ENCODE data around the gene SCRN1. TPM values are rescaled to one million over a fixed set of nuclear protein-coding genes. Genes with fewer than 3 reads are reported as not detected.

The SCRN1 gene
- total RNA-seq, 3 donors from 2014 or later (not counting 1 experiment from before 2014, with no cell fraction given), result 23.4 to 31.3 (median 26.9) TPM

GRCh38 chr7:30034501-30034900 lies 44.9 kb upstream of the SCRN1 start:
- H3K36me3 ChIP-seq (ENCODE audit: control insufficient read depth, insufficient read depth, low read length), result no peaks in the 10 kb centered on the region
- H3K9me3 Mint-ChIP-seq, result no peaks in the 10 kb centered on the region
- DNase-seq, result no peak
- H3K27ac ChIP-seq (ENCODE audit: low read length), result no peak overlapping the region
- no peaks in the 10 kb centered on the region for H3K36me3 Mint-ChIP-seq
- 87% methylated on average over 2 of the region's 3 CpGs for WGBS (ENCODE audit: insufficient coverage)
- intact Hi-C loops (cut with micrococcal nuclease), result no loop called here
- peaks cover 0 to under 1% of the 10 kb centered on the region in 2 donors for H3K4me1 Mint-ChIP-seq
- H3K27ac Mint-ChIP-seq, result no peak overlapping the region
- no peak overlapping the region for H3K4me3 ChIP-seq (ENCODE audit: low read length)
- H3K27me3 ChIP-seq (ENCODE audit: control insufficient read depth, insufficient read depth, low read length), result no peaks in the 10 kb centered on the region
- TF ChIP-seq, protein P1, sequence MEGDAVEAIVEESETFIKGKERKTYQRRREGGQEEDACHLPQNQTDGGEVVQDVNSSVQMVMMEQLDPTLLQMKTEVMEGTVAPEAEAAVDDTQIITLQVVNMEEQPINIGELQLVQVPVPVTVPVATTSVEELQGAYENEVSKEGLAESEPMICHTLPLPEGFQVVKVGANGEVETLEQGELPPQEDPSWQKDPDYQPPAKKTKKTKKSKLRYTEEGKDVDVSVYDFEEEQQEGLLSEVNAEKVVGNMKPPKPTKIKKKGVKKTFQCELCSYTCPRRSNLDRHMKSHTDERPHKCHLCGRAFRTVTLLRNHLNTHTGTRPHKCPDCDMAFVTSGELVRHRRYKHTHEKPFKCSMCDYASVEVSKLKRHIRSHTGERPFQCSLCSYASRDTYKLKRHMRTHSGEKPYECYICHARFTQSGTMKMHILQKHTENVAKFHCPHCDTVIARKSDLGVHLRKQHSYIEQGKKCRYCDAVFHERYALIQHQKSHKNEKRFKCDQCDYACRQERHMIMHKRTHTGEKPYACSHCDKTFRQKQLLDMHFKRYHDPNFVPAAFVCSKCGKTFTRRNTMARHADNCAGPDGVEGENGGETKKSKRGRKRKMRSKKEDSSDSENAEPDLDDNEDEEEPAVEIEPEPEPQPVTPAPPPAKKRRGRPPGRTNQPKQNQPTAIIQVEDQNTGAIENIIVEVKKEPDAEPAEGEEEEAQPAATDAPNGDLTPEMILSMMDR (IDR thresholded peaks at IDR 0.05), result no peak
- no peaks in the 10 kb centered on the region for H3K9me3 ChIP-seq (ENCODE audit: control insufficient read depth, insufficient read depth, low read length)
- H3K4me1 ChIP-seq (ENCODE audit: control insufficient read depth, insufficient read depth, low read length), result peaks cover 4% of the 10 kb centered on the region
- H3K27me3 Mint-ChIP-seq (ENCODE audit: low read depth in 2 of 2), result no peaks in the 10 kb centered on the region
- H3K4me3 Mint-ChIP-seq, result no peak overlapping the region
- ATAC-seq, result no peak

GRCh38 chr7:30032310-30033125 lies 42.9 kb upstream of the SCRN1 start:
- no peak overlapping the region for H3K4me3 ChIP-seq (ENCODE audit: low read length)
- H3K27ac ChIP-seq (ENCODE audit: low read length), result no peak overlapping the region
- WGBS (ENCODE audit: insufficient coverage), result 69% methylated on average over 4 of the region's 4 CpGs
- Mint-ChIP-seq H3K36me3 (no peaks in the 10 kb centered on the region), H3K4me1 (peaks cover 6% of the 10 kb centered on the region in 2 donors), H3K27ac (no peak overlapping the region), H3K4me3 (no peak overlapping the region), H3K9me3 (no peaks in the 10 kb centered on the region), H3K27me3 (ENCODE audit: low read depth in 2 of 2) (no peaks in the 10 kb centered on the region)
- no peaks in the 10 kb centered on the region for H3K9me3 ChIP-seq (ENCODE audit: control insufficient read depth, insufficient read depth, low read length)
- no peak for ATAC-seq
- intact Hi-C loops (cut with micrococcal nuclease), result no loop called here
- no peak for DNase-seq
- H3K4me1 ChIP-seq (ENCODE audit: control insufficient read depth, insufficient read depth, low read length), result peaks cover 7% of the 10 kb centered on the region
- TF ChIP-seq, protein P1 (IDR thresholded peaks at IDR 0.05), result no peak
- H3K27me3 ChIP-seq (ENCODE audit: control insufficient read depth, insufficient read depth, low read length), result no peaks in the 10 kb centered on the region
- H3K36me3 ChIP-seq (ENCODE audit: control insufficient read depth, insufficient read depth, low read length), result no peaks in the 10 kb centered on the region

DNA sequence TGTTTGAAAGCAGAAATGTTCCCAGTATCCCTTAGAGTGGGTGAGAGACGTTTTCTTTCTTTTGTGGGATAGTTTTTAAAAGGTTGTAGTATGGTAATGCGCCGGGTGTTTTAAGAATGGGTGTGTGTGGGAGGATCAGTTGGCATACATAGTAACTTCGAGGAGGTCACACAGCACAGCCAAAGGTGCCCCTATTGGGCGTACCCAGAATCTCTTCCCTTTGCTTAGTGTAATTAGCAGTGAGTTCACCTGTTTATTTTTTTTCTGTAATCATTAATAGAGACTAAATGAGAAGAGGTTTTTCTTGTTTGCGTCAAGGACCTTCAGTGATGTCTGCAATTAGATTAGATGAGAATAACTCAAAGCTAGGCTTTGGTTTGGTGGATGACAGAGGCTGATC lies 40.1 kb upstream of the SCRN1 start:
- H3K27ac Mint-ChIP-seq, result peak overlapping the region; percentile 72 to 92
- H3K4me3 ChIP-seq (ENCODE audit: low read length), result no peak overlapping the region

More for the DNA sequence above, 40.1 kb upstream of the SCRN1 start:
- no peak for ATAC-seq
- peaks cover 31 to 33% of the 10 kb centered on the region in 2 donors for H3K4me1 Mint-ChIP-seq
- DNase-seq, result peak in 1 of 2 donors; percentile 41
- intact Hi-C loops (cut with micrococcal nuclease), result loop anchor here (10.0 kb wide), 1 partner anchor 475 kb away; the partner anchor contains the start of gene GGCT
- TF ChIP-seq, protein P1 (IDR thresholded peaks at IDR 0.05), result no peak
- Histone ChIP-seq H3K27ac (ENCODE audit: low read length) (no peak overlapping the region), H3K9me3 (ENCODE audit: control insufficient read depth, insufficient read depth, low read length) (no peaks in the 10 kb centered on the region), H3K36me3 (ENCODE audit: control insufficient read depth, insufficient read depth, low read length) (no peaks in the 10 kb centered on the region), H3K4me1 (ENCODE audit: control insufficient read depth, insufficient read depth, low read length) (peaks cover 15% of the 10 kb centered on the region), H3K27me3 (ENCODE audit: control insufficient read depth, insufficient read depth, low read length) (no peaks in the 10 kb centered on the region)
- no peaks in the 10 kb centered on the region for H3K9me3 Mint-ChIP-seq
- H3K4me3 Mint-ChIP-seq, result no peak overlapping the region
- no peaks in the 10 kb centered on the region for H3K27me3 Mint-ChIP-seq (ENCODE audit: low read depth in 2 of 2)
- WGBS (ENCODE audit: insufficient coverage), result 42% methylated on average over 5 of the region's 6 CpGs
- H3K36me3 Mint-ChIP-seq, result no peaks in the 10 kb centered on the region
